ENCODE data around the gene KLHL8.

Gene KLHL8

DNA sequence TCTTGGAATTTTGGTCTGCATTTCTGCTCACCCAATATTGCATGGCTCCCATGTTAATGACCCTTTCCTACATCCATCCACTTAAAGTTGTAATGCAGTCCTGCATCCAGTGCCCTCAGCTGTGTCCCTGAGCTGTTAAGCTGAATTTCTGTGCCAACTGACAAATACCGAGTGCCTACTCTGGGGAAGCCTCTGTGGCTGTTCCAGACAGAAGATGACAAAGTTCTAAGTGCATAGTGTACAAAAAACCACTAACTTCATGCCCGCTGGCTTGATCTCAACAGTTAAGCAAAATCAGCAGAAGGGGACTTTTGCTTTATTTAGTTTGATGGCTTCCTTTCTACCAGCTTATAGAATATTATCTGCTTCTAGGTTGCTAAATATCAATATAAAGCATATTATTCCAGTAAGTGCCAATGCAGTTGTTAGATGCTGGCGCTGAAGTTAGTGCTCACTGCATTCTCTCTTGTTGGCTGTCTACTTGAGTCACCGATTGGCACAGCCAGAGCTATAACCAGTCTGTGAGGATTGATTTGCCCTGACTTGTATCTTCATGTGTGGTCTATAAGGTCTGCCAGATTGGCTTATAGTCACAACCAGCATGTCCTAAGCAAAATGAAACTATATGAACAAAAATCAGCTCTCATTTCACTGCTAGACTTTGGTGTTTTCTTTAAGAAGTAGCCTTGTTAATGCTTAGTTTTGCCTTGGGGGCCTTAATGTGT, 98.9 kb downstream of the KLHL8 start:
- no peak for DNase-seq (ENCODE audit: low read depth in 3 of 3)

DNA sequence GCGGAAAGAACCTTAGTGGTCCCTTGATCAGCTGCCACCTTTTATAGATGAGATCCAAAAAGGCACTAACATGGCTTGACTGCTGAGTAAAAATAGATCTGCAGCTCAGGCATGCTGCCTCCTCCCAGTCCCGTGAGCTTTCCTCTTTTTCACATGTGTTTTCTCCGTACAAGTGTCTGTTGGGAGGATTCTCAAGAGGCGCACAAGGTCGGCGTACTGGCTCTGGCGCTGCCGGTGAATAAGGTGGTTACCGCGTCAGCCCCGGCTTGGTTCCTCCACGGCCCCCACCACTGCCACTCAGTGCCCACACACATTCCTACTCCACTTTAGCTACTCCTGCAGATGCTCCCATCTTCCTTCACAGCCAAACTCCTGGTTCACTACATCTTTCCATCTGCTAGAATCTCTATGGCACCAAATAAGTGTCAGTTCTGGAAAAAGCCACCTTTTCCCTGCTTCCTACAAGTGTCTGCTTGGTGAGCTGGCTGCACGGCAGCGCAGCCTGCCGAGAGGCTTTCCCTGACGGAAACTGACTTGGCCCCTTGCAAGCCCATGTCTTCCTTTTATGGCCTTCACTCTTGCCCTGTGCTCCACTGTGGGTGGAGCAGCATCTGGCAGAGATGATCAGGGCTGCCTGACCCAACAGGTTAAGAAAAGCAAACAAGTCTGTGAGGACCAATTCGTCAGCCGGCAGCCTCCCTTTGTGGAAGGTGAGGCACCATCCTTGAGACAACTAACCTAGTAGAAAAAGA, 99.8 kb downstream of the KLHL8 start:
- no peak for DNase-seq (ENCODE audit: low read depth in 3 of 3)

DNA sequence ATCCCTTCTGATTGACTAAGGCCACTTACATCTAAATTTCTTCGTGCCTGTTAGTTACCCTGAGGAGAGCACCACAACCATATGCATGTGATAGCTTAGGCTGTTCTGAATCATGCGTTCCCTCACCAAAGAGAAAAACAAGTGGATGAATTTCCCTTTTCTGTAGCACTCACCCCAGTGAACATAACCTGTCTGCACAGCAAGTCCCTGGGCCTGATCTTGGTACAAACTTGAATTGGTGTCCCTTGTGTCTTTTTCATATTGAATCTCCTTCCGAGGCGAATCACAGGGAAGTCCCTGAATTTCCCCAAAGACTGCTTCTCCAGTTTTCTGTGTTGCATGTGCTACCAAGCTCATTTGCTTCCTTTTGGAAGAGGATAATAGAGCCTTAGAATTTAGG, 100.4 kb downstream of the KLHL8 start:
- no peak for DNase-seq (ENCODE audit: low read depth in 3 of 3)

DNA sequence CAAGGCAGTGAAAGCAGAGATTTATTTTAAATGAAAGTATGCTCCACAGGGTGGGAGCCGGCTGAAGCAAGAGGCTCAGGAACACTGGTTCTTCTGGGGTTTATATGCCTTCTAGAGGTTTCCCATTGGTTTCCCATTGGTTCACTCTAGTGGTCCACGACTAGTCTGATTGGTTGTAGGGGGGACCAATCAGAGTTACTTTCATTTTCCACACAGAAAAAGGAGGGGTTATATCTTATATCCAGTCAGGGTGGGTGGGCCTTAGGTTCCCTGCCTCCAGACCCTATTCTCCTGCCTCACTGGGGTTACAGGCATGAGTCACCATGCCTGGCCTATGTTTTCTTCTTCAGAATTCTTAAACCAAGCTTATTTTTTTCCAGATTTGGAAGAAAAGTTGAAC, 101.6 kb downstream of the KLHL8 start:
- DNase-seq (ENCODE audit: low read depth in 3 of 3) = no peak

DNA sequence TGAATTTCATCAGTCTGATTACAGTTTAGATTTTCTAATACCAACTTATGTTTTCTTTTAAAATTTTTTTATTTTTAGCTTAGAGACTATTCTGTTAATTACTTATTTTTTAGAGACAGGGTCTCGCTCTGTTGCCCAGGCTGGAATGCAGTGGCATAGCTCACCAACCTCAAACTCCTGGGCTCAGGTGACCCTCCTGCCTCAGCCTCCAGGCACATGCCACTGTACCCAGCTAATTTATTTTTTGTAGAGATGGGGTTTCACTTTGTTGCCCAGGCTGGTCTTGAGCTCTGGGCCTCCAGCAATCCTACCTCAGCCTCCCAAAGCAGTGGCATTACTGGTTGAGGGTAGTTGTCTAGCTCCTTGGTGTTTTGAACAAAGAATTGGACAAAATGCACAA, 102.0 kb downstream of the KLHL8 start:
- no peak for DNase-seq (ENCODE audit: low read depth in 3 of 3)

DNA sequence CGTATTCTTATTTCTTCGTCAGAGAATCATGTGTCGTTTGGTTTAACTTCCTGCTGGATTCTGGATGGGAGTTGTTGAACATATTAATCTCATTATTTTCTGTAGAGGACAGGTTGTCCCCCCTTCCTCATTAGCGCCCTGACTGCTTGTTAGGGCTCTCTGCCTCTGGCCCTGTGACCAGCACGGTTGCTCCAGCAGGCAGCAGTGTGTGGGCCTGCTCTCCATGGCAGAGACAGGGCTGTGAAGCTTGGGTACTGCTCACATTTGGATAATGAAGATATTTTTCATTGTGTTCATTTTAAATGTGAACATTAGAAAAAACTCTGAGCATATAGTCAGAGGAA, 102.7 kb downstream of the KLHL8 start:
- DNase-seq (ENCODE audit: low read depth in 3 of 3) = no peak

DNA sequence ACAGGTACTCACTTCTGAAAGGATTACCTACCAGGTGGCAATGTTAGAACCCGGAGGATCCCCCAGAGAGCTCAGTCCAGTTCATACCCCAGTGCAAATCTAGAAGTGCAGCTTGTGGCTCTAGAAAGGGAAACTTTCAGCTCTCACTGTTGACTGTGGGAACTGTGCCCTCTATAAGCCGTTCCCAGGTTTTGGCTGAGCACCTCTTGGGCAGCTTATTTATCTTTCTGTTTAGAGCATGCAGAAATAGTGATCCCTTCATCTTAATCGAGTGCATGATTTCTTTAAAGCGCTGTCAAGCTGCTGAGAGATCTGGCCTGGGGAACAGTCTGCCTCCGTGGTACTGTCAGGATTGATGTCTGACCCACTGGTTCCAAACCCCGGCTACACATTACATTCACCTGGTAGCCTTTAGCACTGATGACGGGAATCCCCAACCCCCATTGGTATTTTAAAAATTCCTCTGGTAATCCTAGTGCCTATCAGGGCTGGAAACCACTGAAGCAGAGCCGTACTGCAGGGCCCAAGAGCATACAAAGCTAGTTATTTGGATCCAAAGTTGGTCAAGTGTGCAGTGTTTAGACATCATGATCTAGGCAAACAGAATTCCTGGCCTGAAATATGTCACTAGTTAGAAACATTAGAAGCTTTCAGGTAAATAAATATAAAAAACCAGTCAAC, 103.2 kb downstream of the KLHL8 start:
- DNase-seq (ENCODE audit: low read depth in 3 of 3) = no peak

DNA sequence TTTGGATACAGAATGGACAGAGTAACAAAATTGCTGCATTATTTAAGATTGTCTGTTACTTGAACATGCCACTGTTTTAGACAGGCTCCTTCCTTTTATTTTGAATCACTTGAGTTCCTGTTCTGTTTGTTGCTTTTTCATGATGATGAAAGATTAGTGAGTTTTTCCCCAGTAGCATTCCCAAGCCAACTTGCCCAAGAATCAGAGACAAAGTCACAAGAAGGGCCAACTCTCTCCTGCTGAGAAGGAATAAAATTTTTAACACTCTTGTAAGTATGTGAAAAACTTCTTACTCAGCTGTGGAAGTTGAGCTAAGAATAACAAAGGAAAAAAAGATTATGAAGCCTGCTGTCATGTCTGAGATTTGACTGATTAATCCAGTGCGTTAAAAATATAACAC, 104.2 kb downstream of the KLHL8 start:
- DNase-seq (ENCODE audit: low read depth in 3 of 3) = no peak

DNA sequence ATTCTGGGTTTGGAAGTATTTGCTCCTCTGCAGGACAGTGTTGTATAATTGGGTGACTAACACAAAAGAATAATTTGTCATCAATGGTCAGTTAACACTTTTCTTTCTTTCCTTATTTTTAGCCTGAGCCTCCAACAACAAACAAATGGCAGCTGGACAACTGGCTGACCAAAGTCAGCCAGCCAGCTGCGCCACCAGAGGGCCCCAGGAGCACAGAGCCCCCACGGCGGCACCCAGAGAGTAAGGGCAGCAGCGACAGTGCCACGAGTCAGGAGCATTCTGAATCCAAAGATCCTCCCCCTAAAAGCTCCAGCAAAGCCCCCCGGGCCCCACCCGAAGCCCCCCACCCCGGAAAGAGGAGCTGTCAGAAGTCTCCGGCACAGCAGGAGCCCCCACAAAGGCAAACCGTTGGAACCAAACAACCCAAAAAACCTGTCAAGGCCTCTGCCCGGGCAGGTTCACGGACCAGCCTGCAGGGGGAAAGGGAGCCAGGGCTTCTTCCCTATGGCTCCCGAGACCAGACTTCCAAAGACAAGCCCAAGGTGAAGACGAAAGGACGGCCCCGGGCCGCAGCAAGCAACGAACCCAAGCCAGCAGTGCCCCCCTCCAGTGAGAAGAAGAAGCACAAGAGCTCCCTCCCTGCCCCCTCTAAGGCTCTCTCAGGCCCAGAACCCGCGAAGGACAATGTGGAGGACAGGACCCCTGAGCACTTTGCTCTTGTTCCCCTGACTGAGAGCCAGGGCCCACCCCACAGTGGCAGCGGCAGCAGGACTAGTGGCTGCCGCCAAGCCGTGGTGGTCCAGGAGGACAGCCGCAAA, 106.0 kb downstream of the KLHL8 start:
- DNase-seq (ENCODE audit: low read depth in 3 of 3) = no peak

DNA sequence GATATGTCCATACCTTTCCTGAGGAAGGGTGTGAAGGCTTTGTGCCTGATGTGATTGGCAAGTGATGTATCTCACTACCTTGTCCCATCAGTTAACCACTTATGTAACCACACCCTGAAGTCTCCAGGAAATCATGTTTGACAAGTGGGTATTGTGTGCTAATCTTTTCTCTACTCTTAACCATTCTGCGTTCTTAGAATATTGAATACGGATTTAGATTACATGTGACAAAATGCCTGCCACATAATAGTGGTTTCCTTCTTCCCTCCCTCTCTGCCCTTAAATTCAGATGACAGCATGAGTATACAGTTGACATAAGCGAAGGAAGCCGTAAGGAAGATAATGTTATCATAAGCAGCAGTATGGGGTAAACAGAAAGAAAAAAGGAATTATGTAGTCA, 108.4 kb downstream of the KLHL8 start:
- DNase-seq (ENCODE audit: low read depth in 3 of 3) = no peak
